ENCODE results near the gene NID2.

Gene NID2

GRCh38 chr14:51963286-51963685, 105.6 kb downstream of the NID2 start:
- H3K4me3 ChIP-seq (ENCODE audit: control insufficient read depth, low read depth, low read length), result no peak overlapping the region
- no peak for DNase-seq (ENCODE audit: low read depth)

GRCh38 chr14:51962711-51963110, 106.1 kb downstream of the NID2 start:
- TF ChIP-seq CTCF (conservative IDR thresholded peaks at IDR 0.05; ENCODE audit: control insufficient read depth, insufficient read depth, low read depth, low read length), result no peak
- H3K4me3 ChIP-seq (ENCODE audit: control insufficient read depth, low read depth, low read length), result no peak overlapping the region
- peak; percentile 4 for DNase-seq (ENCODE audit: low read depth)

More at GRCh38 chr14:51963286-51963685, 105.6 kb downstream of the NID2 start:
- no peak for TF ChIP-seq CTCF (conservative IDR thresholded peaks at IDR 0.05; ENCODE audit: control insufficient read depth, insufficient read depth, low read depth, low read length)

GRCh38 chr14:51960866-51961265, 108.0 kb downstream of the NID2 start:
- no peak for TF ChIP-seq CTCF (conservative IDR thresholded peaks at IDR 0.05; ENCODE audit: control insufficient read depth, insufficient read depth, low read depth, low read length)
- no peak for DNase-seq (ENCODE audit: low read depth)
- H3K4me3 ChIP-seq (ENCODE audit: control insufficient read depth, low read depth, low read length), result no peak overlapping the region

- no peak for TF ChIP-seq CTCF (conservative IDR thresholded peaks at IDR 0.05; ENCODE audit: control insufficient read depth, insufficient read depth, low read depth, low read length)
- no peak overlapping the region for H3K4me3 ChIP-seq (ENCODE audit: control insufficient read depth, low read depth, low read length)
- DNase-seq (ENCODE audit: low read depth), result no peak
Measured at GRCh38 chr14:51959928-51960327, 108.9 kb downstream of the NID2 start.

- TF ChIP-seq CTCF (conservative IDR thresholded peaks at IDR 0.05; ENCODE audit: control insufficient read depth, insufficient read depth, low read depth, low read length), result no peak
- no peak overlapping the region for H3K4me3 ChIP-seq (ENCODE audit: control insufficient read depth, low read depth, low read length)
- peak; percentile 82 for DNase-seq (ENCODE audit: low read depth)
Measured at GRCh38 chr14:51957950-51958349, 110.9 kb downstream of the NID2 start.
